ENCODE measurements around the gene PUM1.

The PUM1 gene

DNA sequence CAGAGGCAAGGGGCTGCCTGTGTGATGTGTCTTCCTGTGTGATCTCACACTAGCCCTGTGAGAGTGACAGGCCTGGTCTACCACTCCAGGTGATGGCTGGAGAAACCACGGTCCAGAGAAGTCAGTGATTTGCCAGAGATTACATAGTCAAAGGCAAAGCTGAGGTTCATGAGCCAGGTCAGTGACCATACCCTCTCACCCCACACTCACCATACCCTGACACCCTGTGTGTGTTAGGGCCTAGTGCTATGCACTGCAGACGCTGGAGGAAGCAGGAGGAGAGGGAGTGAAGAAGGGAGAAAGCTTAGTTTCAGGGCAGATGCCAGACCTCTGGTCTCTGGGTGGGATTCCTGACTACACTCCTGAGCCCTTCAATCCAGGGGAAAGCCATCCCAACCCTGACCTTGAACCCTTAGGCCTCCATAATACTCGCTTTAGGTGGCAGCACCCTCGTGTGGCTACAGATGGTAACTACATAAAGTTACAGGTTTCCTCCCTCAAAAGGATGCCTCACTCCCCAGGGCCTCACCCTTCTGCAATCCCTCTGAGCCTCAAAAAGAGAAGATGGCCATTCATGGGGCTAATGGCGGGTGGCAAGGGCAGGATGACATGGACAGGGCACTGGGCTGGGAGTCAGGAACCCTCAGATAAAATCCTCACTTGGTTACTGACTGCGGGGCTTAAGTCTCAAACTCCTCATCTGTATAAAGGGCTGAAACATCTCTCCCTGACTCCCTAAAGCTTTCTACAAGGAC lies 136.2 kb downstream of the PUM1 start:
- DNase-seq (ENCODE audit: low spot score) = no peak

DNA sequence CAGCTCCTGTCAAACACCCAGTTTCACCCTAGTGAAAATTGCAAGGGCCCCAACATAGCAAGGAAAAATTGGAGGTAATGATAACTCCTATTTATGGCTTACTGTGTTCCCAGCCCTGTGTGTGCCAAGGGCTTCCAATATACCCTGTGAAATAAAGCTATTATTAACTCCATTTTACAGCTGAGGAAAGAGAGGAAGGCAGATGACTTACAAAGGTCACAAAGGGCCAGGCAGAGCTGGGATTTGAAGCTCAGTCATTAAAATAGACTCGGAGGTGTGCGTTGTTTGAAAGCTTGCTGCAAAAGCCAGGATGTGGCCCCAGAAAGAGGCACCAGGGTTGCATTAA lies 136.8 kb downstream of the PUM1 start:
- no peak for DNase-seq (ENCODE audit: low spot score)

DNA sequence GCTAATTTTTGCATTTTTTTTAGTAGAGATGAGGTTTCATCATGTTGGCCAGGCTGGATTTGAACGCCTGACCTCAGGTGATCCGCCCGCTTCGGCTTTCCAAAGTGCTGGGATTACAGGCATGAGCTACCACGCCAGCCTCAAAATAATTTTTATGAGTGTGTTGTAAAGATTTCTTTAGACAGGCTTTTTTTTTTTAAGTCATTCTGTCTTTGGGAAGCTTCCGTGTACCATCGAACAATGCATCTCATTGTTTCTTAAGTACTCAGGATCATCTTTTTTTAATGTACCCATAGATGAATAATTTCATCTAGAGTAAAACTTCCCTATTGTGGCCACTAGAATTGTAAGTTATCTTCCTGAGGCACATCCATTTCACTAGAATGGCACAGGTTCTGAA lies 137.3 kb downstream of the PUM1 start:
- DNase-seq (ENCODE audit: low spot score) = no peak

DNA sequence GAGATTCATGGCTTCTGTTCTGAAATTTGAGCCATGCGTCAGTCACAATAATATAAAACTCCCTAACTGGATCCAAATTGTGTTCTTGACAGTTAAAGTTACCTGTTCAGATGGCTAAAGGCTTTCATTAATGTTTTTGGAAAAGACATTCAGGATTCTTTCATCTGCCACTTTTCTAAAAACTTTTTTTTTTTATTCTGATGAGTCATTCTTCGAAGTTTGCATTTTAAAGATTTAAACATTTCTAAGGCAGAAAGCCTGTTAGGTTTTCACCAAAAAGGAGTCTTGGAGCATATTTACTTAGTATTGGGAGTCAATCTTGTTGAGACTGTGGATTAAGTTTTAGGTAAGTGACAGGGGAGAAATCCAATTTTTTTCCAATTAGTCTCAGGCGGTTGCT lies 138.1 kb downstream of the PUM1 start:
- DNase-seq (ENCODE audit: low spot score) = no peak

DNA sequence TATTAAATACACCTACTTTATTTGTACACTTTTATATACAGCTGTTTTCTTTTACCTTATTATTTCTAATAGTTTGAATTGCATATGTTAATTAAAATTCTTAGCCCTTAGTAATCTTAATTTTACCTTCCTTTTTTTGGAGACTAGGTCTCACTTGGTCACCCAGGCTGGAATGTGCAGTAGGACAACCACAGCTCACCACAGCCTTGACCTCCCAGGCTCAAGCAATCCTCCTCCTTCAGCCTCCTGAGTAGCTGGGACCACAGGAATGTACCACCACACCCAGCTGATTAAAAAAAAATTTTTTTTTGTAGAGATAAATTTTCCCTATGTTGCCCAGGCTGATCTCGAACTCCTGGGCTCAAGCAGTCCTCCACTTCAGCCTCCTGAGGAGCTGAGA lies 141.9 kb downstream of the PUM1 start:
- no peak for DNase-seq (ENCODE audit: low spot score)

DNA sequence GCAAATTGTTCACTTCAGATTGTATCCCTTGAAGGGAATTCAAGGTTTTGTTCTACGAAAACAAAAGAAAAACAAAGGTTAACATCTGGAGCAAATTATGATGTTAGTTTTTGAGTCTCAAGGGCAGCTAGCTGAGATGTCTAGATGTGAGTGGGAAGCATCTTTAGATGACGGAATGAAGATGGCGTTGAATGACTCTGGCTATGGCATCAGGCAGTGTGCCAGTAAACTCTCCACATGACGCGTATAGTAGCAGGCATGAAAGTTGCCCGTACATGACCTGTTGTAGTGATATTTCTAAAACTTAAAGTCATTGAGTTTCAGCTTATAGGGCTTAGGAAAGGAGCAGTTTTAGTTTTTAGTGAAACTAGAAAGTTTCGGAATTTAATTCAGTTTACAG lies 144.7 kb downstream of the PUM1 start:
- no peak for DNase-seq (ENCODE audit: low spot score)

DNA sequence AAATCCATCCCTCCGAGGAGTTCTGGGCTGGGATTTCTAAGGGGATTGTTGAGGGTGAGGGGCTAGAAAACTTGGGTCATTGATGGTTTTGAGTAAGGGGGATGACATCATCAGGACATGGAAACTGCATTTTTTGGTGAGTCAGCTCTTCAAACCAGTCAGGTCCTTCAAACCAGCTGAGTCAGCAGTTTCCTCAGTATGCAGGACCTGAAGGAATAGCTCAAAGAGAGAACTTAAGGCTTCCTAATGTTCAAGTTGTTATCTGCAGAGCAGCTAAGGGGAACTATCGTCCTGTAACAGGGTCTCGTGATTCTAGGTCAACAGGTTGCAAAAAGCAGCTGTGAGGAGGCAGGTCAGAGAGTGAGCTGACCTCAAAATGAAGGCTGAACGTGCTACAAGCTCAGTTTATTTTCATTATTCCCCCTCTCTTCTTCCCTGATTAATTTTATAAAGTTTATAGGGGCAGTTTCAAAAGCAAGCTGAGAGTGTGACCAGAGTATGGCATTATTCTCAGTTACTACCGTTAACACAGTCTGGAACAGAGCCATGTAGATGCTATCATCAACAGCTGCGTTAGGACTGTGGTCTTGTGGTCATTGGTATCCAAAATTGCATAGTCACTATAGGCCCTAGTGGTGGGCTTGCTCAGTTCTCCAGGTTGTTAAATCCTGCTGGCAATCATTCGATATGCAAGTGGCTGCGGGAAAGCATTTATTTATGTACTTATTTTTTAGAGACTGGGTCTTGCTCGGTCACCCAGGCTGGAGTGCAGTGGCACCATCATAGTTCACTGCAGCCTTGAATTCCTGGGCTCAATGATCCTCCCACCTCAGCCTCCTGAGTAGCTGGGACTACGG lies 146.3 kb downstream of the PUM1 start:
- DNase-seq (ENCODE audit: low spot score) = no peak

DNA sequence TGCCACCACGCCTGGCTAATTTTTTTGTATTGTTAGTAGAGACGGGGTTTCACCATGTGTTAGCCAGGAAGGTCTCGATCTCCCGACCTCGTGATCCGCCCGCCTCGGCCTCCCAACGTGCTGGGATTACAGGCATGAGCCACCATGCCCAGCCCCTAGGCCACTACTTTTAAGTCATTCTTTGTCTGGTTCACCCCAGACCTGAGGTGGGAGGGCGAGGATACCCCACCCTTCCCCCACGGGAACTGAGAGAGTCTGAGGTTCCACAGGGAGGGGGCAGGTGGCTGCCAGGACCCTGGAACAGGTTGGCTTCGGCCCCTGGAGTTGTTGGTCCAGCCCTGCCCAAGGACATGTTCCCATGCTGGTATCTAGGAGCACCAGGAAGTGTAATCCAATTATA lies 149.2 kb downstream of the PUM1 start:
- no peak for DNase-seq (ENCODE audit: low spot score)

DNA sequence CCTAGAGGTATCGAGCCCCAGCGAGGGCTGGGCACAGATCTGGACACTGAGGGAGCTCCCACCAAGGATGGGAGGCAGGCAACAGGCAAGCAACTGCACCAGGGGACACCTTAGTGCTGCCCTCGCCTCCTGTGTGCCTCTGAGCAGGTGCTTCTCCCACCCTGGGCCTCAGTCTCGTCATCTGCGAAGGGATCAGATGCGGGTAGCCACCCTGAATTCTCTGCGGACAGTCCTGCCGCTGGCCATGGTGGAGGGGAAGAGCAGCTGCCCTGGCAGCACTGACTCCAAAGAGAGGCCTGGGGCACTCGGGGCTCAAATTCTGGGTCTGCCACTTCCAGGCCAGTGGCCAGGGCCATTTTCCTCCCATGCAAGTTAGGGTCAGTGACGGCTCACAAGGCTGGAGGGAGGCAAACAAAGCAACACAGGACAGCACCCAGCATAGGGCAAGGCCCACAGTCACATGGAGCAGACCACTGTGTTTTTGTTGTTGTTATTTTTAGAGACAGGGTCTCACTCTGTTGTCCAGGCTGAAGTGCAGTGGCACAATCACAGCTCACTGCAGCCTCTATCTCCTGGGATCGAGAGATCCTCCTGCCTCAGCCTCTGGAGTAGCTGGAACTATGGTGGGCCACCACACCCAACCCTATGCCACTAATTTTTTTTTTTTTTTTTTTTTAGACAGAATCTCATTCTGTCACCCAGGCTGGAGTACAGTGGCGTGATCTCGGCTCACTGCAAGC lies 149.9 kb downstream of the PUM1 start:
- no peak for DNase-seq (ENCODE audit: low spot score)

DNA sequence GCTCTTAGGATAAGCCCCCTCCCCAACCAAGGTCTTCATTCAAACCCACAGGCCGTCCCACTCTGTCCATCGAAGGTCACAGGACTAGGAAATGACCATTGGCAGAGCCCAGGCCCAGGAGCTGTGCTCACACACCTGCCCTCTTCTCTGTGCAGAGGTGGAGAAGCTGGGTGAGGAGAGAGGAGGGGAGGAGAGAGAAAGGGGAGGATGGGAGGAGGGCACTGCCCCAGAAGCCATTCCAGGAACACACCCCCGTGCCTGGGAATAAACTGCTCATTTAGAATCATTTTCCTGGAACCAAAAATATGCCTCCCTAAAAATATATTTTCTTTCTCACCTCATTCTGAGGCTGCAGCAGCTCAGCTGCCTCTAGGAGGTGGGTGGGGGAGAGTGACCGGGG lies 150.6 kb downstream of the PUM1 start:
- DNase-seq (ENCODE audit: low spot score) = no peak

DNA sequence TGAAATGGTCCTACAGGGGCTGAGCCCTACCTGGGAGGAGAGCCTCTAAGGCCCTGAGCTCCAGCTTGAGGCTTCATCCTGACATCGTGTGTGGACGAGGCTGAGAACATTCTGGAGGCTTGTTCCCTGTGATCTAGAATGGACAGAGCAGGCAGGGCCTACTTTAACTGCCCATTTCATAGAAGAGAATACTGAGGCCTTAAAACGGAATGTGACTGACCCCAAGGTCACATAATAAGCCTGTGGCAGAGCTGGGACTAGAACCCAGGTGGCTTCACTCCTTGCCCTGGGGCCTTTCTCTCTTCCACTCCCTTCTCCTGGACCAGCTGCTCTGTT lies 151.0 kb downstream of the PUM1 start:
- no peak for DNase-seq (ENCODE audit: low spot score)

DNA sequence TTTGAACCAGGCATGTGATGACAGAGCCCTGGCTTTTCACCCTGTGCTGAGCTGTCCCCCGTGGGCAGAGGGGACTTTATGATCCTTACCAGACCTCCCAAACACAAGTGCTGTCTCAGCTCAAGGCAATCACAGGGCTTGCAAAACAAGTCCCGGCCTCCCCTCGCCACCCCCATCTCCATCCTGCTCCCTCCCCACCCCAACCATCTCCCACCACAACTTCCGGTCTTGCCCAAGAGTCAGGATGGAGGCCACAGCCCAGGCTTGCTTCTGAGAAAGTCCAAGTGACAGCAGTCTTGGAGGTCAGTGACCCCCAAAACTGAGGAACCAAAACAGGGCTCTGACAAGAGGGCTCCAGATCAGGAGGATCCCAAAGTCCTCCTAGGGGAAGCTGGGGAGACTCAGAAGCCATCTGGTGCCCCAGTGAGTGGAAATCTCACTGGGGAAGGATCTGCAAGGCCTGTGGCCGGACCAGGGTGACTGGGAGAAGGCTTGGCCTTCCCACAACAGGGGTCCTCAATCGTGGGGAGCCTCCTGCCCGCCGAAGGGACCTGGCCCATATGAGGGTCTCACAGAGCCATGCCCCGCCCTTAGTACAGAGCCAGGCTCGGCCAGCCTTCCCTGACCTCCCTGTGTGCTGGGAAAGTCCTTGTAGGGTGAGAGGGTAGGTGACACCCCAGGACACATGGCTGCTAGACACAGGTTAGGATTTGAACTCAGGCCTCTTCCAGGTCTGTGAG lies 152.4 kb downstream of the PUM1 start:
- DNase-seq (ENCODE audit: low spot score) = no peak

DNA sequence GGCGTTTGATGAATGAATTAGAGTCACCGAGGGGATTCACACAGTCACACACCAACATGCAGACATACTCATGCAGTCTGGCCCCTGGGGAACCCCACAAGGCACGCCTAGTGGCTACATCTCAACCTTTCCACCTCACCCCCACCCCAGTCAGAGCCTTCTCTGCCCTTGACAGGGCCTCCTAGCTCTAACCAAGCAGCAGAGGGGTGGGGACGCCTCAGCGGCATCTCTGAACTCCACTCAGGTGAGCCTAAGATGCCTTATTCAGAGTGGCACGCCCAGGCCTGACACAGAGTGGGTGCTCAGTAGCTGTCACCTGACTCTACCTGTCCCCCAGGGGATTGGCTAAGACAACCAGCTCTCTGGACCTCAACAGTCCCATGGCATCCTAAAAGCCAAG lies 153.3 kb downstream of the PUM1 start:
- no peak for DNase-seq (ENCODE audit: low spot score)

DNA sequence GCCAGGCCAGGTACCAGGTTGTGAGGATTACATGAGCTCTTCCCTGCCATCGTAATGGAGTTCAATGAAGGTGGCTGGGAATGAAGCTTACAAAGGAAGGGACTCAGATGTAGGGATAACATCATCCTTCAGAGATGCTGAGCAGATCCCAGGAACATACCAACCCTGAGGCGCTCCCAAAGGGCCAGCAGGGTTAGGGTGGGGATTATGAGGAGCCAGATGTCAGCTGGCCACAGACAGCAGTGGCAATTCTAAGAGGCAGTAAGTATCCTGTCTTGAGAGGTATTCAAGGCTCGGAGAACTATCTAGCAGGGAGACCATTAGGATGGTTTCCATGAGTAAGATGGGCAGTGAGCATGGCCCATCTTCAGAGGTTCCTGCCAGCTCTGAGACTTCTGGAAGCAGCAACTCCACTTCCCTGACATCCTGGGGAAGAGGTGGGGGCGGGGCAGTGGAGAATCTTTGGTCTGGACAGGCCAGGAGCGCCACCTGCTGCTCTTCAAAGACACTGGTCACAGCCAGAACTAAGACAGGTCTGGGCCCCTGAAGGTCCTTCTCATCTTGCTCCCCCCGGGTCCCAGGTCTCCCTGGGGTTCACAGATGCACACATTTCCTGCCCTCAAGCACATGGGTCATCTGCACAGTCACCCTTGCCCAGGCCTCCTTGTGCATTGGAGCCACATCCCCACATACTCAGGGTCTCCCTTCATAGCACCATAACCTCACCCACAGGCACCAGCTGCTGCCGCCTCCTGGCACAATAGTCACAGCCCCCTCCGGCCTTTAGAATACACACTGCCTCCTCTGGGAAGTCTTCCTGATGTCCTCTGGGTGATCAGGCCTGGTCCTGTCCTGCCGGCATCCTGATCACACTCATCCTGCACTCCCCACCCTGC lies 154.2 kb downstream of the PUM1 start:
- peak; percentile 85 for DNase-seq (ENCODE audit: low spot score)

DNA sequence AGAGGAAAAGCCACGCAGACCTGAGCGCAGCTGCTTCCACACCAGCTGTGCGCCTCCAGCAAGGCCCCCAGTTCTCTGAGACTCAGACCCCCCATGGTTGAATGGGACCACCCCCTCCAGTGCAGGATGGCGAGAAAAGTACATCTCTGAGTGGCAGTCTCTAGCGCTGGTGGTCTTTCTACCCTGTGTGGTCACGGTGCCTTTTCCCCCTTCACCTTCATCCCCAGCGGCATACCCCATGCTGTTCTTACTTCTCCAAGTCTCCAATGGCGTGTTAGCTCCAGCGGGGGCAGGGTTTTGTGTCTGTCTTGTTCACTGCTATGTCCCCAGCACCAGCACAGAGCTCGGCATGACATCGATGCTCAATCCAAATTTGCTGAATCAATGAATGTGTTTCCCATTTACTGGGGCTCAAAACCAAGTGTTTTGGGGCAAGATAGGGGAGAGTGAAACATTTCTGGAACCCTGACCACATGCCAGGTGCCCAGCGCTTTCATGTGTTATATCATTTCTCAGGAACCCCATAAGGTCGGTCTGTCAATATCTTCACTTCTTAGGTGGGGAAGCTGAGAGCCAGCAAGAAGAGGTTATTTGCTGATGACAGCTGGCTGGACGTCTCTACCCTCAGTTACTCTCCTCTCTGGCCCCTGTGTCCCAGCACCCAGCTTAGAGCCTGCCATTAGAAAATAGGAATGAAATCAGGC lies 156.0 kb downstream of the PUM1 start:
- no peak for DNase-seq (ENCODE audit: low spot score)

DNA sequence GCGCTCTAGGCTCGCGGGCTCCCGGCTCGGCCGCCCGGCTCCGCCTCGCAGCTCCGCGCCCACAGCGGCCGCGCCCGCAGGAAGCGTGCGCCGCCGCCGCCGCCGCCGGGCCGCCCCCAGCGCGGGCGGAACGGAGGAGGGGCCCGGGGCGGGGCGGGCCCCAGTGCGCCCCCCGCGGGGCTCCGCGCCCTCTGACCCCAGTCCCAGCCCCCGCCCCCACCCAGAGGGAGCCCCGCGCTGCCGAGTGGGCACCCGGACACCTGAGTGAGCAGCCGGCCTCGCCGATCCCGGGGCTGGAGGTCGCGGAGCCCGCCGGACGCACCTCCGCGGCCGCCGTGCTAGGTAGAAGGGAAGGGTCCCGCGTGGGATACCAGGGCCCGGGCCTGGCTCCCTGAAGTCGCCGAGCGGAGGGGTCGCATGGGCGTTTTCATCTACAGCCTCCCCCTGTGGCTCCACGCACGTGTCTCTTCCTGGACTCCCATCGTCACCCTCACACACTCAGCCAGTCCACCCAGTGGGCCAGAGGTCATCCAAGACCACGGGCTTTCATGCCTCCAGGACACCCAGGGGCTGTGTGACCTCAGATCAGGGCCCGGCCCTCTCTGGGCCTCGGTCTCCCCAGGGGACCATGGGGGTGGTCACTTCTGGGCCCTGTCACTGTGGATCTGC lies 156.7 kb downstream of the PUM1 start, which contains the start of gene SDC3:
Gene SDC3 (minus strand): TSS at position 63 of the 669 bp plus-strand sequence. CDS start 172 bp downstream, outside the sequence.
- no peak for DNase-seq (ENCODE audit: low spot score)

DNA sequence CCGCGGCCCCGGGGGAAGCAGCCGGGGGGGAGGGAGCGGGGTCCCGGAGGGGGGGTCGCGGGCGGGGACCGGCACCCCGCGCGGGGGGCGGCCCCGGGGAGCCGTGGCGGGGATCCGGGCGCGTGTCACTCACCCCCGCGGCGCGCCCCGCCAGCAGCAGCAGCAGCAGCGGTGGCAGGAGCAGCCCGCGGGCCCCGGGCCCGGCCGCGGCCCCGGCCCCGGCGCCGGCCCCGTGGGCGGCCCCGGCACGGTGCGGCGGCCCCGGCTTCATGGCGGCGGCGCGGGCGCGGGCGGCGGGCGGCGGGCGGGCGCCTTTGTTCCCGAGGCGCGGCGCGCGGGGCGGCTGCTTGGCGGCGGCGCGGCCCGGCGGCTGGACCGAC lies 157.2 kb downstream of the PUM1 start:
- DNase-seq (ENCODE audit: low spot score) = no peak

DNA sequence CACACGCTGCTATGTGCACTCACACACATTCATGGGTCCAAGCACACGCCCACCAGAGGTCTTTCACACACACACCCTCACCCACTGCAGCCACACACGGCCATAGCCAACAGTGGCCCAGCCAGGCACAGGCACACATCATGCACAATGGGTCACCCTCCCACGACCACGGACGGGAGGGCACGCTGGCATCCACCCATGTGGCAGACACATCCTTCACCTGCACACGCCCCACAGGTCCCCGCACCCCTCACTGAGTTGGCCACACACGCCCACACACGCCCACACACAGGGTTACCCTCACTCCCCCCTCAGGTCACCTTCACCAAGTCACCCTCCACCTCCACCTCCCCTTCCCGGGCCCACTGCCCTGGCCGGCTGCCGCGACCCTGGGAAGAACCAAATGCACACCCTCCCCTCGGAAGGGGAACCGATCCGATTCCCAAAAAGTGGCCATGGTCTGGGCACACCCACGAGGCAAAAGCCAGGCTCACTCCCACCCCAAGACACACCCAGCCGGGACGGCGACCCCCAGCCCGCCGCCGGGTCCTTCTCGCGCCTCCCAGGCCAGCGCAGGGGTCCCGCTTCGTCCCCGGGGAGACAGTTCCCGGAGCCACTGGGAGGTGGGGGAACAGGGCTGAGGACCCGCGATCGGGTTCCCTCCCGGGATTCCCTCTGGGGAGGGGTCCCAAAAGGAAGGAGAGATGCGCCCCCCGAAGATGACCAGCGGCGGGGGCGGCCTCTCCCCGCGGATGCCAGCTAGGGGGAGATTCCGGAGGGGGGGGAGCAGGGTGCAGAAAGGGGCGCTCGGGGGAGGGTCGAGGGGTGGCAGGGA lies 157.8 kb downstream of the PUM1 start:
- no peak for DNase-seq (ENCODE audit: low spot score)

All from putamen (tissue), 1 donor.